ENCODE data around the gene DNAJC5.

DNA sequence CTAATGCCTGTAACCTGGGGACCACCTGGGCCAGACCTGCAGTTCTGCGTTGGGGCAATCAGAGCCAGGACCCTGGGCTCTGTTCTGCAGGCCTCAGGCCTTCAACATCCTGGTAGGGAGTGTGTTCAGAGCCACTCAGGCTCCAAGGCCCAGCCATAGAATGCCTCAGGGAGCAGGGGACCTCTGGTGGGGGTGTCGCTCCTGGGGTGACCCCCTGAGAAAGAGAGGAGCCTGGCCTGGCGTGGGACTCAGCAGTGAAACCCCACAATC is 48.8 kb downstream of the DNAJC5 start:
- TF ChIP-seq, protein P1, sequence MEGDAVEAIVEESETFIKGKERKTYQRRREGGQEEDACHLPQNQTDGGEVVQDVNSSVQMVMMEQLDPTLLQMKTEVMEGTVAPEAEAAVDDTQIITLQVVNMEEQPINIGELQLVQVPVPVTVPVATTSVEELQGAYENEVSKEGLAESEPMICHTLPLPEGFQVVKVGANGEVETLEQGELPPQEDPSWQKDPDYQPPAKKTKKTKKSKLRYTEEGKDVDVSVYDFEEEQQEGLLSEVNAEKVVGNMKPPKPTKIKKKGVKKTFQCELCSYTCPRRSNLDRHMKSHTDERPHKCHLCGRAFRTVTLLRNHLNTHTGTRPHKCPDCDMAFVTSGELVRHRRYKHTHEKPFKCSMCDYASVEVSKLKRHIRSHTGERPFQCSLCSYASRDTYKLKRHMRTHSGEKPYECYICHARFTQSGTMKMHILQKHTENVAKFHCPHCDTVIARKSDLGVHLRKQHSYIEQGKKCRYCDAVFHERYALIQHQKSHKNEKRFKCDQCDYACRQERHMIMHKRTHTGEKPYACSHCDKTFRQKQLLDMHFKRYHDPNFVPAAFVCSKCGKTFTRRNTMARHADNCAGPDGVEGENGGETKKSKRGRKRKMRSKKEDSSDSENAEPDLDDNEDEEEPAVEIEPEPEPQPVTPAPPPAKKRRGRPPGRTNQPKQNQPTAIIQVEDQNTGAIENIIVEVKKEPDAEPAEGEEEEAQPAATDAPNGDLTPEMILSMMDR (IDR thresholded peaks at IDR 0.05; ENCODE audit: extremely low read depth in 1 of 2, insufficient read depth in 1 of 2, low read depth in 1 of 2, low read length in 2 of 2) = no peak
- TF ChIP-seq, protein P2, sequence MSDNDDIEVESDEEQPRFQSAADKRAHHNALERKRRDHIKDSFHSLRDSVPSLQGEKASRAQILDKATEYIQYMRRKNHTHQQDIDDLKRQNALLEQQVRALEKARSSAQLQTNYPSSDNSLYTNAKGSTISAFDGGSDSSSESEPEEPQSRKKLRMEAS (IDR thresholded peaks at IDR 0.05; ENCODE audit: insufficient read depth, insufficient read length) = no peak
- TF ChIP-seq EZH2 (IDR thresholded peaks at IDR 0.05; ENCODE audit: borderline replicate concordance, low read depth, low read length, severe bottlenecking) (no peak), POLR2A (IDR thresholded peaks at IDR 0.05; ENCODE audit: low read depth, low read length) (no peak), MYC (IDR thresholded peaks at IDR 0.05; ENCODE audit: low read depth, low read length) (no peak), GATA2 (IDR thresholded peaks at IDR 0.05; ENCODE audit: insufficient read depth, insufficient read length, low read depth, low read length) (no peak)
